Measurements from ENCODE around the gene ARHGAP15. TPM values are rescaled to one million over a fixed set of nuclear protein-coding genes. Genes with fewer than 3 reads are reported as not detected.

ARHGAP15 gene
- polyA plus RNA-seq, 1 donor from 2014 or later: 0.30 TPM

DNA sequence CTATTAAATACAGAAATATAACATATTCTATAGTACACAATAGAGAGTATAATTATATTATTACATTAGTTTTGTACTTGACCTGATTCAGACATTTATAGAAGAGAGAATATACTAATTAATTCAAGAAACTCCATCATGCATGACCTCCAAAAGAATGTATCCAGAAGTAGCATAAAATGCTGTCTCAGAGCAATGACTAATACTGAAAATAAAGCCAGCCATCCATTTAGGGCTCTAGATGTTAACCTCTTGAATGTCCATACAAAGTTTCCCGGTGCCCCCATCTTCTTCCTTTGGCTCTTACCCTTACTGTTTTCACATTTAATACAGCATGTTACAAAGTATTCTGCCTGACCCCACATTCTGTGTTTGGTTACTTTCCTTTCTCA, 102.0 kb downstream of the ARHGAP15 start:
- Histone ChIP-seq H3K27me3 (ENCODE audit: insufficient read depth, low read depth, low read length) (peaks cover 5% of the 10 kb centered on the region), H2AFZ (ENCODE audit: low read depth, low read length) (no peak overlapping the region), H3K27ac (ENCODE audit: low read length) (no peak overlapping the region), H3K4me3 (ENCODE audit: low read length) (no peak overlapping the region), H3K9me3 (ENCODE audit: low read length) (peaks cover 3% of the 10 kb centered on the region), H3K9me2 (ENCODE audit: insufficient read depth, low read length) (no peaks in the 10 kb centered on the region), H3K9ac (ENCODE audit: low read length) (no peak overlapping the region), H3K36me3 (ENCODE audit: insufficient read depth, low read length) (no peaks in the 10 kb centered on the region), H3F3A (ENCODE audit: insufficient read depth, low read length, poor library complexity, severe bottlenecking) (no peaks in the 10 kb centered on the region), H3K4me2 (ENCODE audit: low read length) (no peak overlapping the region), H3K79me2 (replicated peaks; ENCODE audit: insufficient read depth, low read length) (no peaks in the 10 kb centered on the region), H4K20me1 (ENCODE audit: insufficient read depth) (no peaks in the 10 kb centered on the region)
- TF ChIP-seq, protein P1, sequence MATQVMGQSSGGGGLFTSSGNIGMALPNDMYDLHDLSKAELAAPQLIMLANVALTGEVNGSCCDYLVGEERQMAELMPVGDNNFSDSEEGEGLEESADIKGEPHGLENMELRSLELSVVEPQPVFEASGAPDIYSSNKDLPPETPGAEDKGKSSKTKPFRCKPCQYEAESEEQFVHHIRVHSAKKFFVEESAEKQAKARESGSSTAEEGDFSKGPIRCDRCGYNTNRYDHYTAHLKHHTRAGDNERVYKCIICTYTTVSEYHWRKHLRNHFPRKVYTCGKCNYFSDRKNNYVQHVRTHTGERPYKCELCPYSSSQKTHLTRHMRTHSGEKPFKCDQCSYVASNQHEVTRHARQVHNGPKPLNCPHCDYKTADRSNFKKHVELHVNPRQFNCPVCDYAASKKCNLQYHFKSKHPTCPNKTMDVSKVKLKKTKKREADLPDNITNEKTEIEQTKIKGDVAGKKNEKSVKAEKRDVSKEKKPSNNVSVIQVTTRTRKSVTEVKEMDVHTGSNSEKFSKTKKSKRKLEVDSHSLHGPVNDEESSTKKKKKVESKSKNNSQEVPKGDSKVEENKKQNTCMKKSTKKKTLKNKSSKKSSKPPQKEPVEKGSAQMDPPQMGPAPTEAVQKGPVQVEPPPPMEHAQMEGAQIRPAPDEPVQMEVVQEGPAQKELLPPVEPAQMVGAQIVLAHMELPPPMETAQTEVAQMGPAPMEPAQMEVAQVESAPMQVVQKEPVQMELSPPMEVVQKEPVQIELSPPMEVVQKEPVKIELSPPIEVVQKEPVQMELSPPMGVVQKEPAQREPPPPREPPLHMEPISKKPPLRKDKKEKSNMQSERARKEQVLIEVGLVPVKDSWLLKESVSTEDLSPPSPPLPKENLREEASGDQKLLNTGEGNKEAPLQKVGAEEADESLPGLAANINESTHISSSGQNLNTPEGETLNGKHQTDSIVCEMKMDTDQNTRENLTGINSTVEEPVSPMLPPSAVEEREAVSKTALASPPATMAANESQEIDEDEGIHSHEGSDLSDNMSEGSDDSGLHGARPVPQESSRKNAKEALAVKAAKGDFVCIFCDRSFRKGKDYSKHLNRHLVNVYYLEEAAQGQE (IDR thresholded peaks at IDR 0.05; ENCODE audit: borderline replicate concordance): no peak
- TF ChIP-seq MXI1 (conservative IDR thresholded peaks at IDR 0.05; ENCODE audit: poor library complexity, severe bottlenecking) (no peak), EP300 (conservative IDR thresholded peaks at IDR 0.05; ENCODE audit: poor library complexity, severe bottlenecking) (no peak), EZH2 (IDR thresholded peaks at IDR 0.05; ENCODE audit: borderline replicate concordance, insufficient read depth, low read length, poor library complexity, severe bottlenecking) (no peak), TAF1 (IDR thresholded peaks at IDR 0.05; ENCODE audit: low read depth) (no peak), RAD21 (conservative IDR thresholded peaks at IDR 0.05) (no peak), POLR2AphosphoS5 (IDR thresholded peaks at IDR 0.05) (no peak), SMC3 (conservative IDR thresholded peaks at IDR 0.05; ENCODE audit: poor library complexity) (no peak)
- TF ChIP-seq, protein P2, sequence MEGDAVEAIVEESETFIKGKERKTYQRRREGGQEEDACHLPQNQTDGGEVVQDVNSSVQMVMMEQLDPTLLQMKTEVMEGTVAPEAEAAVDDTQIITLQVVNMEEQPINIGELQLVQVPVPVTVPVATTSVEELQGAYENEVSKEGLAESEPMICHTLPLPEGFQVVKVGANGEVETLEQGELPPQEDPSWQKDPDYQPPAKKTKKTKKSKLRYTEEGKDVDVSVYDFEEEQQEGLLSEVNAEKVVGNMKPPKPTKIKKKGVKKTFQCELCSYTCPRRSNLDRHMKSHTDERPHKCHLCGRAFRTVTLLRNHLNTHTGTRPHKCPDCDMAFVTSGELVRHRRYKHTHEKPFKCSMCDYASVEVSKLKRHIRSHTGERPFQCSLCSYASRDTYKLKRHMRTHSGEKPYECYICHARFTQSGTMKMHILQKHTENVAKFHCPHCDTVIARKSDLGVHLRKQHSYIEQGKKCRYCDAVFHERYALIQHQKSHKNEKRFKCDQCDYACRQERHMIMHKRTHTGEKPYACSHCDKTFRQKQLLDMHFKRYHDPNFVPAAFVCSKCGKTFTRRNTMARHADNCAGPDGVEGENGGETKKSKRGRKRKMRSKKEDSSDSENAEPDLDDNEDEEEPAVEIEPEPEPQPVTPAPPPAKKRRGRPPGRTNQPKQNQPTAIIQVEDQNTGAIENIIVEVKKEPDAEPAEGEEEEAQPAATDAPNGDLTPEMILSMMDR (IDR thresholded peaks at IDR 0.05; ENCODE audit: poor library complexity, severe bottlenecking): no peak

DNA sequence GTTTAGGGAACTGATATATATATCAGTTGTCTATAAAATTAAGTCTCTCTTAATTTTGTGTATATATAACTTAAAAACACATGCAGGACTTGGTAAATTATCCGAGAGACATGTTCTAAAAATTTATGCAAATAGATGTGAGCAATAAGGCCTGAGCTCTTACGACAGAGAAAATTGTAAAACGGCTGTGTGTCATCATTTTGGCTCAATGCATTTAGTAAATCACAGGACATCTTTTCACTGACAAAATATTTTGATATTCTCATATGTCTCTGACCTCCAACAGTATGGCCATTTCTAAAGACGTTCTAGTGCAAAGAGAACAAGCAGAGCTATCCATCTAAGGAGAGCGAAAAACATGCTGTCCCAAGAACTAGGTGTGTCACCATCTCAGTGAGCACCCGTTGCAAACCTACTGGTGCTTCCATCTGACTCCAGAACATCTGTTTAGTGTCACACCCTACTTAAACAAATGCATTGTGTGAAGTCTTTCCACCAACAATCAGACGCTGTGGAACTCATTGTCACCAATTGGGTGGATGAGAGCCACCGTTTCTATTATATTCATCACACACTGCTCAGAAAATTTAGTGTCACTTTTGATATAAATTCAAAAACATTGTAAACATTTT, 108.0 kb downstream of the ARHGAP15 start:
- H3F3A ChIP-seq (ENCODE audit: insufficient read depth, low read length, poor library complexity, severe bottlenecking): no peaks in the 10 kb centered on the region
- H3K79me2 ChIP-seq (replicated peaks; ENCODE audit: insufficient read depth, low read length): no peaks in the 10 kb centered on the region
- no peak overlapping the region for H3K4me3 ChIP-seq (ENCODE audit: low read length)
- no peak overlapping the region for H3K4me2 ChIP-seq (ENCODE audit: low read length)
- no peaks in the 10 kb centered on the region for H3K9me2 ChIP-seq (ENCODE audit: insufficient read depth, low read length)
- no peak overlapping the region for H2AFZ ChIP-seq (ENCODE audit: low read depth, low read length)
- TF ChIP-seq EP300 (conservative IDR thresholded peaks at IDR 0.05; ENCODE audit: poor library complexity, severe bottlenecking): no peak
- no peak for TF ChIP-seq EZH2 (IDR thresholded peaks at IDR 0.05; ENCODE audit: borderline replicate concordance, insufficient read depth, low read length, poor library complexity, severe bottlenecking)
- TF ChIP-seq POLR2AphosphoS5 (IDR thresholded peaks at IDR 0.05): no peak
- H4K20me1 ChIP-seq (ENCODE audit: insufficient read depth): no peaks in the 10 kb centered on the region
- H3K27ac ChIP-seq (ENCODE audit: low read length): no peak overlapping the region
- H3K36me3 ChIP-seq (ENCODE audit: insufficient read depth, low read length): no peaks in the 10 kb centered on the region
- no peaks in the 10 kb centered on the region for H3K27me3 ChIP-seq (ENCODE audit: insufficient read depth, low read depth, low read length)
- H3K9ac ChIP-seq (ENCODE audit: low read length): no peak overlapping the region
- H3K9me3 ChIP-seq (ENCODE audit: low read length): no peaks in the 10 kb centered on the region
